Omental fat pad (tissue), 4 donors: ENCODE data around the gene PTPRD. TPM values are rescaled to one million over a fixed set of nuclear protein-coding genes. Genes with fewer than 3 reads are reported as not detected.

ENCODE experiments used
- ATAC-seq: fragments of 150-250 bp; one replicate; pipeline ENCODE4 v1.9.1; 2016; ENCODE audit warnings: mild to moderate bottlenecking, moderate library complexity; ENCODE audit not compliant: low FRiP score
- DNase-seq: peaks from one replicate; pipeline ENCODE4 v3.0.0-alpha.2; 2019; ENCODE audit warnings: low spot score
- total RNA-seq, 4 donors: library from RNA; depleted of rRNA; stranded (reverse); fragments of >200 nt; gene quantifications; one replicate each; pipeline ENCODE4 v1.1.0, GENCODE V29; 2016
- TF ChIP-seq, protein P1 (sequence below), 3 donors: fragments of 450-650 bp; IDR thresholded peaks; one replicate each; pipeline ENCODE4 v1.5.1; 2016 to 2017; ENCODE audit warnings: antibody characterized with exemption in 3 of 3, mild to moderate bottlenecking in 3 of 3, moderate library complexity in 2 of 3

PTPRD gene
- total RNA-seq, 4 donors from 2014 or later = 3.5 to 34.2 (median 11.2) TPM

DNA sequence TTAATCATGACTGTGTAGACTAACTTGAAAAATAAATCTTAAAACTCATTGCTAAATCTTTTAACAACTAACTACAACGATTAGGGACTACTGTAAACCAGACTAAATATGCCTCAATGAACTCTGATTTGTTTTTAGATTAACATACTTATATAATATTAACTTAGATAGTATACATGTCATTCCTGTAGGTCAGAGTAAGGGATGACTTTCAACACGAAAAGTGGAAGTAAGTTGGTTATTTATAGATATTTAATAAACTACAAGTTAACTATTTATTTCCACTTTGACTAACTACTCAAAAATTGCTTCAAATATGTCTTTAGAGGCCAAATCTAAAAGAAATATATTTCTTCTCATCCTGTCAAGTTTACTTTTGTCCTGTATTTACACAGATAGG, 795.6 kb downstream of the PTPRD start:
- TF ChIP-seq, protein P1, sequence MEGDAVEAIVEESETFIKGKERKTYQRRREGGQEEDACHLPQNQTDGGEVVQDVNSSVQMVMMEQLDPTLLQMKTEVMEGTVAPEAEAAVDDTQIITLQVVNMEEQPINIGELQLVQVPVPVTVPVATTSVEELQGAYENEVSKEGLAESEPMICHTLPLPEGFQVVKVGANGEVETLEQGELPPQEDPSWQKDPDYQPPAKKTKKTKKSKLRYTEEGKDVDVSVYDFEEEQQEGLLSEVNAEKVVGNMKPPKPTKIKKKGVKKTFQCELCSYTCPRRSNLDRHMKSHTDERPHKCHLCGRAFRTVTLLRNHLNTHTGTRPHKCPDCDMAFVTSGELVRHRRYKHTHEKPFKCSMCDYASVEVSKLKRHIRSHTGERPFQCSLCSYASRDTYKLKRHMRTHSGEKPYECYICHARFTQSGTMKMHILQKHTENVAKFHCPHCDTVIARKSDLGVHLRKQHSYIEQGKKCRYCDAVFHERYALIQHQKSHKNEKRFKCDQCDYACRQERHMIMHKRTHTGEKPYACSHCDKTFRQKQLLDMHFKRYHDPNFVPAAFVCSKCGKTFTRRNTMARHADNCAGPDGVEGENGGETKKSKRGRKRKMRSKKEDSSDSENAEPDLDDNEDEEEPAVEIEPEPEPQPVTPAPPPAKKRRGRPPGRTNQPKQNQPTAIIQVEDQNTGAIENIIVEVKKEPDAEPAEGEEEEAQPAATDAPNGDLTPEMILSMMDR (IDR thresholded peaks at IDR 0.05) = no peak
- ATAC-seq (no peak), DNase-seq (no peak)

DNA sequence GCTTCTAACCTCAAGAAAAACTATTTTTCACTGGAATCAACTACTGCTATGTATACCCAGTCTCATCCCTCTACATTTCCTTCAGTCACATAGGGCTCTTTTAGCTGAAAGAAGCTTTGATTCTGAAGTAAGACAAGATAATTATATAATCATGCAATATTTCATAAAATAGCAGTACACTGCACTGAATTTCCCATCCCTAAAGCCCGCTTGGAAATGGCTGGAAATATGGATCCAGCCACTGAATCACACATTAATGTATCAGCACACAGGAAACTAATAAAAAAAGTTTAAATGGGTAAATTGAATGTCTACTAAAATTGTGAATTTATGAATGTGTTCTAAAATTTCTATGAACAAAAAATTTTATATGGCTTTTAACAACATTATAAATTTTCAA, 808.7 kb downstream of the PTPRD start:
- TF ChIP-seq, protein P1 (IDR thresholded peaks at IDR 0.05) = no peak
- no peak for ATAC-seq
- DNase-seq = no peak

DNA sequence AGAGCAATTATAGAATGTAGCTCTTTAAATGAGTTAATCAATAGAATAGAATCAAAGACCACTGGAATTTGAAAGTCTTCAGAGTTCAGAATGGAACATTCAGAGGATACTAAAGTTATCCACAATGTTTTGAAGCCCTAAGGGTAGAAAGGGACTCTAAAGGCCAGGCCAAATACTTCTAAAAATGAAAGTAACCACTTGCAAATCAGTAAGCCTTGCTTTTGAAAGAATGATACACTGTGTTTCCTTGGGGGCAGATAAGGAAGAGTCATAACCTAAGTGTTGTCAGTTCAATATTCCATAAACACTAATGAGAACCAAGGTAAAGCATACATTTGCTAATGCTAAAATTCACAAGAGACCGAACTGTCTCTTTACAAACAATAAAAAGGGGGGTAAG, 813.5 kb downstream of the PTPRD start:
- DNase-seq (no peak), ATAC-seq (no peak)
- TF ChIP-seq, protein P1 (IDR thresholded peaks at IDR 0.05) = no peak

DNA sequence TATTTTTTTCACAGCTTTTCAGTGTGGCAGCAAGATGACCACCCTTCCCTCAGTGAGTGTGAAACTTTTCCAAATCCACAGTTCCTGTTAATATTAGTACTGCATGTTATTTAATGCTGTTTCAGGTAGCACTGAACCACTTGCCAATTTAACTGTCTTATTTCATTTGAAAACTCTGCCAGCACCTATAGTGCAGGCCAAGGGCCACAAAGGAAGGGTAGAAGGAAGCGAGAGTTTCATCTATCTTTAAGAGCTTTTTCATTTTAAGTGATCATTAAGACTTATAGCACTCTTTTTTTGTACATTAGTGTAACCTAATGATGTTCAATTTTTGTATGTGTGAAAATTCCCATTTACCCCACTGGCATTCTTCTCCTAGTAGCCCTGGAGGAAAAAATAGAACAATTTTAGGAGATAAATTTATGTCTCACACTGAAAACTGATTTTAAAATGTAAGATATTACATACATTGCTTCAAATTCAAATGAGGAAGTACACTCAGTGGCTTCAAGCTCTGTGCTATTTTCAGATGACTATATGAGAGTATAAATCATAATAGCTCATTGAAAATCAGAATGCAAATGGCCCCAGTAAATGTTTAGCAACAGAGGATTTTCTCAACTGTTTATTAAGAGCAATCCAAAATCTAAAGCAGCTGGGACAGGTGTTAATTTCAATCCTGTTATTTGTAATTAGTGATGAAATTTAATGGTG, 820.5 kb downstream of the PTPRD start:
- no peak for DNase-seq
- ATAC-seq = no peak
- TF ChIP-seq, protein P1 (IDR thresholded peaks at IDR 0.05) = no peak

DNA sequence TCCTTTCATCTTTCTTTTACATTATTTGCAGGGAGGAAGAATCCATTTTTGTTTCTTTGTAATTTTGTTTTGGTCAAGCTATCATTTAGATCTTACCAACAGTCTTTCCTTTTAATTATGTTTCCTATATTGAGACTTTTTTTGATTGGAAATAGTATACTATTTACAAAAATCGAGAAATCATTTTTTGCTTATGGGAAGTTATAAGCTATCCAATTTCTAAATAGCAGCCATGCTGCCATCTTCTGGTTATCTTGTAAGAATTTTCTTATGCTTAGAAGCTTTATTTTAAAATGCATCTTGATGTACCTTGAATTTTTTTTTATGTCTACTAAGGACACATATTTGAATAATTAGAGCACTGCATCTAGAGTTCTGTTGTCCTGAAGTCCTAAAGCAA, 821.2 kb downstream of the PTPRD start:
- ATAC-seq (no peak), DNase-seq (no peak)
- TF ChIP-seq, protein P1 (IDR thresholded peaks at IDR 0.05) = no peak

DNA sequence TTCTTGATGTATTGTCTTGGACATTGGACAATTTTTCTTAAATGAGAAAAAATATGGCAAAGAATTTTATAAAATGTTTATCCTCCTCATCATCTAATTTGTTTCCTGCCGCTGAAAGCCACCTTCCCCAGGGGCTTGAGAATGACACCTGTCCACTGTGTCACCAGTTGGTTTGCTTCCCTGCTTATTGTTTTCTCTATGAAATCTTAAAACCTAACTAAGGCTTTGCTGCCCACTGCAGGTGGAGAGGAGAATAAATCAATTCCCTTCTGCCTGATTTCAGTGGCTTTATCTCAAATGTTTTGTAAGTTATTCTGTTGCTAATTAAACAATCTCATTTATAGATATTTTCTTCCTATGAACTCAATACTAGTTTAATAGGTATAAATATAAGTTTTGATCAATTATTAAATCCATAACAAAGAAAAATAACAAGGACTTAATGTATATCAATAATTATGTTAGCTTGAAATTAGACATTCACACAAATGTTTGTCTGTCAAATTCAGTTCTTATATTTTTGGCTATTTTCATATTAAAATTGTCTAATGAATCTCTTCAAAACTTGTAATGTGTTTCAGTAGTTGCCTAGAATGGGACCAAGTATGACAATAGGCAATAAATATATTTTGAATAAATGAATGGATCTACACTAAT, 822.5 kb downstream of the PTPRD start:
- TF ChIP-seq, protein P1 (IDR thresholded peaks at IDR 0.05) = peak in 1 of 3 donors; percentile 14
- DNase-seq (no peak), ATAC-seq (no peak)

DNA sequence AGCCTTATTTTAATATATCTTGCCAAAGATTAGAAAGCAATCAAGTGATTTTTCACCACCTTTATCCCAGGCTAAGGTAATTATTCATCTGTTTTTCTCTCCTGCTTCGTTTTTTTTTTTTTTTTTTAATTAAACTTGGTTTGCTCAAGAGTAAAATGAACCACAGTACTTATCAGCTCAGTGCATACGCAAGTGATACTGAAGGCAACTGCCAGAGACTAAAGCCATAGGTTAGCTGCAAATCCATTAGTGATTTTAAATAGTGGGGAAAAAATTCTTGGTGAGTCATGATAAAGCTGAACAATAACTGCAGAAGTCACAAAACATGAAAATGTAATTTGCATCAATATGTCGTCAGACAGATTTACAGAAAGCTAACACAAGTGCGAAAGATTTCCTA, 829.1 kb downstream of the PTPRD start:
- DNase-seq (no peak), ATAC-seq (no peak)
- TF ChIP-seq, protein P1 (IDR thresholded peaks at IDR 0.05) = no peak
